ENCODE measurements around the gene IL1RAP.

GRCh38 chr3:190546881-190547510, 33.1 kb downstream of the IL1RAP start:
- TF ChIP-seq, protein P1, sequence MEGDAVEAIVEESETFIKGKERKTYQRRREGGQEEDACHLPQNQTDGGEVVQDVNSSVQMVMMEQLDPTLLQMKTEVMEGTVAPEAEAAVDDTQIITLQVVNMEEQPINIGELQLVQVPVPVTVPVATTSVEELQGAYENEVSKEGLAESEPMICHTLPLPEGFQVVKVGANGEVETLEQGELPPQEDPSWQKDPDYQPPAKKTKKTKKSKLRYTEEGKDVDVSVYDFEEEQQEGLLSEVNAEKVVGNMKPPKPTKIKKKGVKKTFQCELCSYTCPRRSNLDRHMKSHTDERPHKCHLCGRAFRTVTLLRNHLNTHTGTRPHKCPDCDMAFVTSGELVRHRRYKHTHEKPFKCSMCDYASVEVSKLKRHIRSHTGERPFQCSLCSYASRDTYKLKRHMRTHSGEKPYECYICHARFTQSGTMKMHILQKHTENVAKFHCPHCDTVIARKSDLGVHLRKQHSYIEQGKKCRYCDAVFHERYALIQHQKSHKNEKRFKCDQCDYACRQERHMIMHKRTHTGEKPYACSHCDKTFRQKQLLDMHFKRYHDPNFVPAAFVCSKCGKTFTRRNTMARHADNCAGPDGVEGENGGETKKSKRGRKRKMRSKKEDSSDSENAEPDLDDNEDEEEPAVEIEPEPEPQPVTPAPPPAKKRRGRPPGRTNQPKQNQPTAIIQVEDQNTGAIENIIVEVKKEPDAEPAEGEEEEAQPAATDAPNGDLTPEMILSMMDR (IDR thresholded peaks at IDR 0.05; ENCODE audit: insufficient read depth, low read length, poor library complexity, severe bottlenecking), result no peak
- TF ChIP-seq EZH2phosphoT487 (conservative IDR thresholded peaks at IDR 0.05; ENCODE audit: low read length), result no peak
